Measurements from ENCODE around the gene GREB1.

GRCh38 chr2:11581797-11582611 is 48.2 kb downstream of the GREB1 start:
- no peak for TF ChIP-seq CTCF (conservative IDR thresholded peaks at IDR 0.05 in 1 of 2, IDR thresholded peaks at IDR 0.05 in 1 of 2; ENCODE audit: extremely low read depth in 1 of 2, insufficient read depth in 1 of 2, low read depth in 1 of 2, low read length in 2 of 2)
- TF ChIP-seq EZH2 (IDR thresholded peaks at IDR 0.05; ENCODE audit: borderline replicate concordance, low read length), result no peak
